ENCODE results near the gene CNTNAP2.

GRCh38 chr7:148049068-148049467 lies 1932.5 kb downstream of the CNTNAP2 start:
- TF ChIP-seq CTCF (IDR thresholded peaks at IDR 0.05; ENCODE audit: borderline replicate concordance, extremely low read depth, low read length, poor library complexity, severe bottlenecking), result no peak
- TF ChIP-seq EZH2 (IDR thresholded peaks at IDR 0.05; ENCODE audit: borderline replicate concordance, low read depth, low read length, severe bottlenecking), result no peak
